IMR-90 (cell line): Measurements from ENCODE around the gene MS4A6A. TPM values are rescaled to one million over a fixed set of nuclear protein-coding genes. Genes with fewer than 3 reads are reported as not detected.
"Not testable (repeated sequence)": the region's sequence is repeated elsewhere in the genome, so short reads cannot be mapped to it uniquely, and the experiment has no call there.

ENCODE experiments used
- ATAC-seq: fragments of 200-7000 bp; cut with Tn5 transposase; 2 replicates; pipeline ENCODE4 v1.9.1; 2020; ENCODE audit warnings: low read depth, mild to moderate bottlenecking, moderate library complexity
- BruUV-seq: library from RNA; stranded (reverse); fragments of 400-500 nt; replicated peaks from 2 replicates; lab custom pipeline; 2021; lab: Mats Ljungman, UMichigan
- CTCF ChIA-PET: fragments of 300-600 bp; formaldehyde crosslinking; extraction: SDS; loops from one replicate; lab custom pipeline; 2021; ENCODE audit warnings: antibody characterized with exemption; lab: Yijun Ruan, JAX
- POLR2A ChIA-PET: fragments of 300-600 bp; sonication (Branson Sonifier 250); formaldehyde crosslinking; loops from one replicate; lab custom pipeline; 2022; ENCODE audit warnings: antibody characterized with exemption; ENCODE audit not compliant: unreplicated experiment; lab: Charles Lee
- DNase-seq: peaks from one replicate; pipeline ENCODE4 v3.0.0; 2013
- H2AFZ ChIP-seq: replicated peaks from 2 replicates; pipeline ENCODE3; 2013; ENCODE audit warnings: low read length, mild to moderate bottlenecking; ENCODE audit not compliant: poor library complexity
- H2AK5ac ChIP-seq: 2 replicates; pipeline ENCODE4 v1.6.1; 2013; ENCODE audit warnings: low read depth, low read length, inconsistent platforms
- H2AK9ac ChIP-seq: replicated peaks from 2 replicates; pipeline ENCODE3; 2013; ENCODE audit warnings: mild to moderate bottlenecking, low read depth, low read length, moderate library complexity; ENCODE audit not compliant: poor library complexity
- H2BK120ac ChIP-seq: 2 replicates; pipeline ENCODE4 v1.6.1; 2013; ENCODE audit warnings: low read depth, low read length, inconsistent platforms
- H2BK15ac ChIP-seq: 3 replicates; pipeline ENCODE4 v1.6.1; 2013; ENCODE audit warnings: low read depth, low read length, inconsistent platforms
- H2BK20ac ChIP-seq: 2 replicates; pipeline ENCODE4 v1.6.1; 2013; ENCODE audit warnings: low read depth, mild to moderate bottlenecking, inconsistent platforms, low read length, moderate library complexity
- H2BK5ac ChIP-seq: 2 replicates; pipeline ENCODE4 v1.6.1; 2013; ENCODE audit warnings: mild to moderate bottlenecking, low read depth, low read length, inconsistent platforms; ENCODE audit not compliant: poor library complexity, severe bottlenecking
- H3K14ac ChIP-seq: replicated peaks from 2 replicates; pipeline ENCODE4 v1.6.1; 2013; ENCODE audit warnings: low read depth, low read length, inconsistent platforms
- H3K18ac ChIP-seq: 2 replicates; pipeline ENCODE4 v1.6.1; 2013; ENCODE audit warnings: low read depth, low read length, control low read depth
- H3K23ac ChIP-seq: 2 replicates; pipeline ENCODE4 v1.6.1; 2013; ENCODE audit warnings: low read depth, low read length, inconsistent platforms
- H3K27ac ChIP-seq: 2 replicates; pipeline ENCODE4 v1.5.1; 2013; ENCODE audit warnings: mild to moderate bottlenecking, control low read depth, low read length; ENCODE audit not compliant: insufficient read depth
- H3K27me3 ChIP-seq: 2 replicates; pipeline ENCODE4 v1.6.1; 2013; ENCODE audit warnings: low read length; ENCODE audit not compliant: control insufficient read depth, insufficient read depth
- H3K36me3 ChIP-seq: 2 replicates; pipeline ENCODE4 v1.6.1; 2013; ENCODE audit warnings: low read length, mixed read lengths; ENCODE audit not compliant: control insufficient read depth, insufficient read depth
- H3K4ac ChIP-seq: 2 replicates; pipeline ENCODE4 v1.6.1; 2013; ENCODE audit warnings: low read depth, low read length, inconsistent platforms
- H3K4me1 ChIP-seq: 2 replicates; pipeline ENCODE4 v1.6.1; 2013; ENCODE audit warnings: low read length, mixed read lengths; ENCODE audit not compliant: control insufficient read depth, insufficient read depth
- H3K4me2 ChIP-seq: 2 replicates; pipeline ENCODE4 v1.6.1; 2013; ENCODE audit warnings: low read depth, mild to moderate bottlenecking, control low read depth, low read length, moderate library complexity
- H3K4me3 ChIP-seq: 2 replicates; pipeline ENCODE4 v1.5.1; 2013; ENCODE audit warnings: low read depth, mild to moderate bottlenecking, control low read depth, low read length, moderate library complexity; ENCODE audit not compliant: insufficient read depth
- H3K56ac ChIP-seq: 2 replicates; pipeline ENCODE4 v1.6.1; 2013; ENCODE audit warnings: low read length, inconsistent platforms; ENCODE audit not compliant: insufficient read depth; ENCODE audit errors: extremely low read depth
- H3K79me1 ChIP-seq, 2 experiments: 2 replicates each; pipeline ENCODE4 v1.6.1; 2013; ENCODE audit warnings: low read length in 2 of 2, inconsistent platforms in 1 of 2, low read depth in 1 of 2
- H3K9ac ChIP-seq: 2 replicates; pipeline ENCODE4 v1.6.1; 2013; ENCODE audit warnings: low read depth, low read length, control low read depth
- H3K9me1 ChIP-seq: 2 replicates; pipeline ENCODE4 v1.6.1; 2013; ENCODE audit warnings: low read length, inconsistent platforms; ENCODE audit not compliant: insufficient read depth
- H3K9me3 ChIP-seq: 2 replicates; pipeline ENCODE4 v1.6.1; 2013; ENCODE audit warnings: low read length; ENCODE audit not compliant: control insufficient read depth, insufficient read depth
- H4K20me1 ChIP-seq: 2 replicates; pipeline ENCODE4 v1.6.1; 2013; ENCODE audit warnings: low read length, inconsistent platforms; ENCODE audit not compliant: insufficient read depth
- H4K5ac ChIP-seq: 2 replicates; pipeline ENCODE4 v1.6.1; 2013; ENCODE audit warnings: mild to moderate bottlenecking, low read depth, low read length, control low read depth
- H4K8ac ChIP-seq, 2 experiments: 2 replicates each; pipeline ENCODE4 v1.6.1; 2013; ENCODE audit warnings: low read depth in 2 of 2, low read length in 2 of 2, control low read depth in 1 of 2, inconsistent platforms in 1 of 2
- H4K91ac ChIP-seq: 2 replicates; pipeline ENCODE4 v1.6.1; 2013; ENCODE audit warnings: low read depth, low read length, inconsistent platforms; ENCODE audit not compliant: insufficient read depth
- MAFK ChIP-seq: IDR thresholded peaks from 2 replicates; pipeline ENCODE4 v1.6.1; 2012; ENCODE audit warnings: low read depth, low read length, improper control_type of control experiment
- RAD21 ChIP-seq: IDR thresholded peaks from 2 replicates; pipeline ENCODE4 v1.6.1; 2012; ENCODE audit warnings: low read length, improper control_type of control experiment
- RCOR1 ChIP-seq: IDR thresholded peaks from 2 replicates; pipeline ENCODE4 v1.6.1; 2012; ENCODE audit warnings: mild to moderate bottlenecking, low read length, improper control_type of control experiment; ENCODE audit not compliant: insufficient replicate concordance
- WGBS, 2 experiments: methylation state at CpG; one replicate each; pipeline versions ENCODE4 v1.1.5 to v1.1.7; 2013; ENCODE audit warnings: missing lambda C conversion rate in 2 of 2; ENCODE audit not compliant: insufficient read length in 1 of 2; ENCODE audit errors: extremely low coverage in 2 of 2; 5-methylcytosine and 5-hydroxymethylcytosine counted together
- dilution Hi-C: fragments of 300-500 bp; cut with HindIII; formaldehyde crosslinking; loops from one replicate; pipeline ENCODE4 v1.14.3; 2018; ENCODE audit warnings: low sequenced_read_pairs; ENCODE audit not compliant: unreplicated experiment
- in situ Hi-C: fragments of 300-500 bp; cut with MboI; formaldehyde crosslinking; loops from 3 replicates; pipeline ENCODE4 v1.14.3; 2019; ENCODE audit warnings: low sequenced_read_pairs, inconsistent platforms, mixed read lengths
- intact Hi-C: fragments of 100-400 bp; cut with micrococcal nuclease; formaldehyde crosslinking; loops from 2 replicates; pipeline ENCODE4 v1.10.0; 2022
- polyA plus RNA-seq, 3 experiments: library from polyadenylated mRNA; depleted of rRNA; stranded (reverse); fragments of >200 nt; gene quantifications; 2 replicates each; pipeline ENCODE4 v1.2.3, GENCODE V29; 2012; ENCODE audit warnings: low replicate concordance in 1 of 3
- total RNA-seq: library from RNA; depleted of rRNA; stranded (reverse); fragments of >200 nt; gene quantifications from 2 replicates; pipeline ENCODE4 v1.2.3, GENCODE V29; 2012

MS4A6A gene
- total and polyA plus RNA-seq, 2 of the 4 experiments (the other 2 are of a cell fraction), result not detected

- H3K14ac ChIP-seq, result no peak overlapping the region
- H3K23ac ChIP-seq, result no peak overlapping the region
- H3K27ac ChIP-seq, result no peak overlapping the region
- no peak for ATAC-seq
- no peak overlapping the region for H2BK15ac ChIP-seq
- H2AK9ac ChIP-seq, result no peak overlapping the region
- H3K18ac ChIP-seq, result no peak overlapping the region
- no peaks in the 10 kb centered on the region for H3K36me3 ChIP-seq
- no peak overlapping the region for H3K4ac ChIP-seq
- no peak overlapping the region for H2AFZ ChIP-seq
- no peak overlapping the region for H4K91ac ChIP-seq
- no peak overlapping the region for H4K8ac ChIP-seq
- no peak overlapping the region for H4K5ac ChIP-seq
- no peaks in the 10 kb centered on the region for H3K9me3 ChIP-seq
- no peak overlapping the region for H3K4me2 ChIP-seq
- no TSS peak for BruUV-seq
- no peaks in the 10 kb centered on the region for H4K20me1 ChIP-seq
- CTCF ChIA-PET, result no interaction called here
- no peak overlapping the region for H2BK120ac ChIP-seq
- DNase-seq, result no peak
- intact Hi-C loops, result no loop called here
- POLR2A ChIA-PET, result no interaction called here
- in situ Hi-C loops, result no loop called here
- no peak overlapping the region for H2BK5ac ChIP-seq
- no peaks in the 10 kb centered on the region for H3K27me3 ChIP-seq
- no peak overlapping the region for H2AK5ac ChIP-seq
- H3K4me1 ChIP-seq, result no peaks in the 10 kb centered on the region
- H3K56ac ChIP-seq, result no peak overlapping the region
- no peaks in the 10 kb centered on the region for H3K9me1 ChIP-seq
- dilution Hi-C loops, result no loop called here
- no CpG with 5 or more reads among the region's 4 CpGs for WGBS, 2 experiments
- TF ChIP-seq RCOR1 (no peak), RAD21 (no peak), MAFK (no peak)
- no peak overlapping the region for H2BK20ac ChIP-seq
- H3K79me1 ChIP-seq, result no peaks in the 10 kb centered on the region
- H3K4me3 ChIP-seq, result no peak overlapping the region
- no peak overlapping the region for H3K9ac ChIP-seq
Observed at GRCh38 chr11:60204922-60205321, 22.0 kb upstream of the MS4A6A start.

- H2BK20ac ChIP-seq, dilution Hi-C loops, H3K27me3 ChIP-seq, H2AK5ac ChIP-seq, POLR2A ChIA-PET, H3K79me1 ChIP-seq, H4K5ac ChIP-seq, ATAC-seq, H3K9ac ChIP-seq, CTCF ChIA-PET, BruUV-seq, H3K4me2 ChIP-seq, H3K4me3 ChIP-seq, H3K14ac ChIP-seq, H3K4ac ChIP-seq, intact Hi-C loops, H3K23ac ChIP-seq, H3K27ac ChIP-seq, H3K4me1 ChIP-seq, H3K56ac ChIP-seq, H2BK5ac ChIP-seq, H4K20me1 ChIP-seq, H3K9me1 ChIP-seq, H3K36me3 ChIP-seq, H2BK15ac ChIP-seq, DNase-seq, H3K18ac ChIP-seq, in situ Hi-C loops, H4K8ac ChIP-seq, H2AFZ ChIP-seq, H2AK9ac ChIP-seq, H2BK120ac ChIP-seq, H4K91ac ChIP-seq, H3K9me3 ChIP-seq: not testable (repeated sequence)
- WGBS, 2 experiments, result no CpG with 5 or more reads among the region's 26 CpGs
Observed at GRCh38 chr11:60201334-60201733, 18.5 kb upstream of the MS4A6A start.
